GM18498 (cell line): ENCODE results near the gene EPHA3.

Source experiments
- ATAC-seq: cut with Tn5 transposase; IDR thresholded peaks from one replicate; pipeline ENCODE4 v1.9.1; 2021; ENCODE audit warnings: mild to moderate bottlenecking, moderate library complexity; ENCODE audit not compliant: unreplicated experiment

The EPHA3 gene

DNA sequence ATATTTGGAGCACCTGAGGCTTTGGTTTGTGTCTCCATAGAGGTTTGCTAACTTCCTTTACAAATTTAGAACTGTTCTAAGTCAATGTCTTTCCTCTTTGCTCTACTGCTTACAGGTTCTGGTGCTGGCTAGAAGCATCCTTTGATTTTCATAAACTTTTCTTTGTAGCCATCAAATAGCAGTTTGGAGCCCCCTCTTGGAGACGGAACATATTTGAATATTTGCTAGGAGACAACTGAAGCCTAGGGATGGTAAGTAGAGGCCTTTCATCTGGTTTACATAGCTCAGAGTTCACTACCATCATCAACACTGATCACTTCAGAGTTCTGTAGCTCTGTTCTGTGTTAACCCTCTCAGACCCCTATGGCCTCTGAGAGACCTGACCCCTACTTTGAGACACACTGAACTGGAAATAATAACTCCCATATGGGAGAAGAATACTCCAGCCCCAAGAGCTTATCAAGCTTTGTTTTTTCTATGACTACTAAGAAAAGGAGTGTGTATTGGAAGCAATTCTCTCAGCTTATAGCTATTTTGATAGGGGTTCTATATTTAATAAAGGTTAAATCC lies 420.4 kb downstream of the EPHA3 start:
- no peak for ATAC-seq
